Measurements from ENCODE around the gene COG5.

Gene COG5

DNA sequence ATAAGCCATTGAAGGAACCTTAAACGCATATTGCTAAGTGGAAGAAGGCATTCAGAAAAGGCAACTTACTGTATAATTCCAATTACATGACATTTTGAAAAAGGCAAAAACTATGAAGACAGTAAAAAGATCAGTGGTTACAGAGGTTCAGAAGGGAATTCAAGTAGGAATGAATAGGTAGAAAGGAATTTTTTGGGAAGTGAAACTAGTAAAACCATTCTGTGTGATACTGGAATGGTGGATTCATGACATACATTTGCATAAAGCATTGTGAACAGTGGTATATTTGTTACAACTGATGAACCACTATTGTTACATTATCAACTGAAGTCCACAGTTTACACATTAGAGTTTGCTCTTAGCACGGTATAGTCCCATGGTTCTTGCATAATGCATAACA lies 208.1 kb downstream of the COG5 start:
- Histone ChIP-seq H3K4me3 (ENCODE audit: low read depth, low read length) (no peak overlapping the region), H3K79me2 (no peaks in the 10 kb centered on the region), H3K27me3 (ENCODE audit: control insufficient read depth, insufficient read depth, low read length) (no peaks in the 10 kb centered on the region), H3K4me2 (ENCODE audit: low read length) (no peak overlapping the region), H3K9ac (no peak overlapping the region), H3K4me1 (no peaks in the 10 kb centered on the region), H3K9me3 (ENCODE audit: control insufficient read depth, low read length) (no peaks in the 10 kb centered on the region), H3K27ac (no peak overlapping the region), H3K36me3 (ENCODE audit: control insufficient read depth, insufficient read depth, low read length) (no peaks in the 10 kb centered on the region), H2AFZ (no peak overlapping the region)
- TF ChIP-seq, protein P1, sequence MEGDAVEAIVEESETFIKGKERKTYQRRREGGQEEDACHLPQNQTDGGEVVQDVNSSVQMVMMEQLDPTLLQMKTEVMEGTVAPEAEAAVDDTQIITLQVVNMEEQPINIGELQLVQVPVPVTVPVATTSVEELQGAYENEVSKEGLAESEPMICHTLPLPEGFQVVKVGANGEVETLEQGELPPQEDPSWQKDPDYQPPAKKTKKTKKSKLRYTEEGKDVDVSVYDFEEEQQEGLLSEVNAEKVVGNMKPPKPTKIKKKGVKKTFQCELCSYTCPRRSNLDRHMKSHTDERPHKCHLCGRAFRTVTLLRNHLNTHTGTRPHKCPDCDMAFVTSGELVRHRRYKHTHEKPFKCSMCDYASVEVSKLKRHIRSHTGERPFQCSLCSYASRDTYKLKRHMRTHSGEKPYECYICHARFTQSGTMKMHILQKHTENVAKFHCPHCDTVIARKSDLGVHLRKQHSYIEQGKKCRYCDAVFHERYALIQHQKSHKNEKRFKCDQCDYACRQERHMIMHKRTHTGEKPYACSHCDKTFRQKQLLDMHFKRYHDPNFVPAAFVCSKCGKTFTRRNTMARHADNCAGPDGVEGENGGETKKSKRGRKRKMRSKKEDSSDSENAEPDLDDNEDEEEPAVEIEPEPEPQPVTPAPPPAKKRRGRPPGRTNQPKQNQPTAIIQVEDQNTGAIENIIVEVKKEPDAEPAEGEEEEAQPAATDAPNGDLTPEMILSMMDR (IDR thresholded peaks at IDR 0.05) = no peak

DNA sequence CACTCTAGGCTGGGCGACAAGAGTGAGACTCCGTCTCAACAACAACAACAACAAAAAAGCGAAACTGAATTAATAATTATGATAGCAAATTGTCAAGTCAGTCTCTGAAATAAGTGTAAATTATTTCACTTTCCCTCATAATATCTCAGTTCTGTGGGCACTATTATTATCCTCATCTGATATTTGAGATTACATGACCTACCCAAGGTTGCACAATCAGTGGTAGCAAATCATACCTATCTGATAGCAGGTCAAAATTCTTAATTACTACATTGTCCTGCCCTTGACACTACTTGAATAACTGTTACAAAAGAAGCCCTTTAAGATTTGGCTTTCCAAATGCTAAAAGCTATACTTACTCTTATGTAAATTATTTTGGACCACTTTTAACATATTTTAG lies 209.1 kb downstream of the COG5 start:
- Histone ChIP-seq H3K27me3 (ENCODE audit: control insufficient read depth, insufficient read depth, low read length) (no peaks in the 10 kb centered on the region), H3K9me3 (ENCODE audit: control insufficient read depth, low read length) (no peaks in the 10 kb centered on the region), H3K4me3 (ENCODE audit: low read depth, low read length) (no peak overlapping the region), H3K36me3 (ENCODE audit: control insufficient read depth, insufficient read depth, low read length) (no peaks in the 10 kb centered on the region), H2AFZ (no peak overlapping the region), H3K9ac (no peak overlapping the region), H3K4me2 (ENCODE audit: low read length) (no peak overlapping the region), H3K4me1 (no peaks in the 10 kb centered on the region), H3K79me2 (no peaks in the 10 kb centered on the region), H3K27ac (no peak overlapping the region)
- TF ChIP-seq, protein P1 (IDR thresholded peaks at IDR 0.05) = no peak

DNA sequence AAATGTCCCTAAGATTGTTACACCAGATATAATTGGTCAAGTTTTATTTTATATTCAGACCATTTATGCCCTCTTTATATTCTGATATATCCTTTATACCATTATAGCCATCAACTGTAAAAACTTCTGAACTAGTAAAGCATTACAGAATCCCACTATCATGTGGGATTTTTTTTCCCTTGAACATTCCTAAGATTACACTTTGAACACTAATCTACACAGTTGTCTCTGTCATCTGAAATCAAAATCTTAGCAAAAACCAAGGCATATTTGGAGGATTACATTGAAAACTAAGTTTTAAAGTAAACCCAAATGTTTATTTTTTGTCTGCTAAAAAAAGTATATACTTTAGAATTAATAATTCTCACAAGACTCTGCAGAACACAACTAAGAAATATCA lies 210.0 kb downstream of the COG5 start:
- Histone ChIP-seq H3K36me3 (ENCODE audit: control insufficient read depth, insufficient read depth, low read length) (no peaks in the 10 kb centered on the region), H3K4me3 (ENCODE audit: low read depth, low read length) (no peak overlapping the region), H3K9ac (no peak overlapping the region), H3K9me3 (ENCODE audit: control insufficient read depth, low read length) (no peaks in the 10 kb centered on the region), H3K27me3 (ENCODE audit: control insufficient read depth, insufficient read depth, low read length) (no peaks in the 10 kb centered on the region), H3K4me1 (no peaks in the 10 kb centered on the region), H3K79me2 (no peaks in the 10 kb centered on the region), H2AFZ (no peak overlapping the region), H3K27ac (no peak overlapping the region), H3K4me2 (ENCODE audit: low read length) (no peak overlapping the region)
- TF ChIP-seq, protein P1 (IDR thresholded peaks at IDR 0.05) = no peak

DNA sequence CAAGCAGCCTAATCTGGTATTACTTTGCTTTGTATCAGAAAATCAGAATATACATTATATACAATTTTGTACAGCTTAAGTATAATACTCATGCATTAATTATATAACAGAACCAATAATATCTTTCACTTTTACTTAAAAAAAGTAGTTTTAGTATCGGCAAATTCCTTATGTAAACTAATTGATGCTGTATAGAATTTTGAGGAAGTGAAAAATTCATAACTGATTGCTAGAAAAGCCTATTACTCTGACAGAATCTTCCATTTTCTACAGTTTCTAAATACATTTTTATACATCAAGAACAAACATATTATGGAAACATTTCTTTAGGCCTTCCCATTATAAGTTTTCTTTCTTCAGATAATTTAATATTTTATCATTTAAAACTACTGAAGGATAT lies 217.8 kb downstream of the COG5 start:
- no peaks in the 10 kb centered on the region for H3K79me2 ChIP-seq
- H3K9me3 ChIP-seq (ENCODE audit: control insufficient read depth, low read length) = no peaks in the 10 kb centered on the region
- H3K4me1 ChIP-seq = no peaks in the 10 kb centered on the region
- no peak overlapping the region for H3K4me3 ChIP-seq (ENCODE audit: low read depth, low read length)
- no peaks in the 10 kb centered on the region for H3K36me3 ChIP-seq (ENCODE audit: control insufficient read depth, insufficient read depth, low read length)
- no peak overlapping the region for H3K4me2 ChIP-seq (ENCODE audit: low read length)
- no peak overlapping the region for H3K9ac ChIP-seq
- TF ChIP-seq, protein P1 (IDR thresholded peaks at IDR 0.05) = no peak
- H2AFZ ChIP-seq = no peak overlapping the region
- no peak overlapping the region for H3K27ac ChIP-seq
- no peaks in the 10 kb centered on the region for H3K27me3 ChIP-seq (ENCODE audit: control insufficient read depth, insufficient read depth, low read length)

DNA sequence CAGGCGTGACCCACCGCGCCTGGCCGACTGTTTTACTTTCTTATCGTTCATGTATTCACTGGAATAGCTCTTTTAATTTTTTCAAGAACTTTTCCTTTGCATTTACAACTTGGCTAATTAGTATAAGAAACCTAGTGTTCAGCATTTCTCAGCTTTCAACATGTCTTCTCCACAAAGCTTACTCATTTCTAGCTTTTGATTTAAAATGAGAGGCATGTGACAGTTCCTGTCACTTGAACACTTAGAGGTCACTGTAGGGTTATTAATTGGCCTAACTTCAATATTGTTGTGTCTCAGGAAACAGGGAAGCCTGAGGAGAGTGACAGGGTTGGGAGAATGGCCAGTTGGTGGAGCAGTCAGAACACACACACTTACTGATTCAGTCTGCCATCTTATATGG lies 218.9 kb downstream of the COG5 start:
- TF ChIP-seq, protein P1 (IDR thresholded peaks at IDR 0.05) = no peak
- Histone ChIP-seq H3K4me3 (ENCODE audit: low read depth, low read length) (no peak overlapping the region), H3K4me2 (ENCODE audit: low read length) (no peak overlapping the region)

More for the DNA sequence above, 218.9 kb downstream of the COG5 start:
- Histone ChIP-seq H2AFZ (no peak overlapping the region), H3K4me1 (no peaks in the 10 kb centered on the region), H3K27ac (no peak overlapping the region), H3K9me3 (ENCODE audit: control insufficient read depth, low read length) (no peaks in the 10 kb centered on the region), H3K27me3 (ENCODE audit: control insufficient read depth, insufficient read depth, low read length) (no peaks in the 10 kb centered on the region), H3K79me2 (no peaks in the 10 kb centered on the region), H3K36me3 (ENCODE audit: control insufficient read depth, insufficient read depth, low read length) (no peaks in the 10 kb centered on the region), H3K9ac (no peak overlapping the region)

All from parathyroid adenoma (tissue), 2 donors.